HuH-7.5 (cell line): ENCODE data around the gene ZSWIM6.

ENCODE experiments used
- DNase-seq: peaks from one replicate; pipeline ENCODE4 v3.0.0; 2011; ENCODE audit warnings: low spot score

The ZSWIM6 gene

DNA sequence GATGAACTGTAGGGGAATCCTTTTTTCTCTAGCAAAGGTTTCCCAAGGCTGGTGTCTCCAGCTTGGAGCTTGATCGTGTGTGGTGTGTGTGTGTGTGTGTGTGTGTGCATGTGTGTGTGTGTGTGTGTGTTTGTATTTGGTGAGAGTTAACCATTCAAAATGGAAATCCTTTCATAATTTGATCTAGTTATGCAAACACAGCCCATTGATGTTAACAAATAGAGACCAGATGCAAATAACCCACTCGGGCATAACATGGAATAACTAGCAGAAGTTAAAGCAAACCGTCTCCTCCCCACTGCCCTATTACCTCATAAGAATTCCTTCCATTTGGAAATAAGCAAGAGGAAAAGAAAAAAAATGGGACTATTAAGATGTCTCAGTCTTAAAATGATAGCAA is 24.9 kb upstream of the ZSWIM6 start:
- no peak for DNase-seq

DNA sequence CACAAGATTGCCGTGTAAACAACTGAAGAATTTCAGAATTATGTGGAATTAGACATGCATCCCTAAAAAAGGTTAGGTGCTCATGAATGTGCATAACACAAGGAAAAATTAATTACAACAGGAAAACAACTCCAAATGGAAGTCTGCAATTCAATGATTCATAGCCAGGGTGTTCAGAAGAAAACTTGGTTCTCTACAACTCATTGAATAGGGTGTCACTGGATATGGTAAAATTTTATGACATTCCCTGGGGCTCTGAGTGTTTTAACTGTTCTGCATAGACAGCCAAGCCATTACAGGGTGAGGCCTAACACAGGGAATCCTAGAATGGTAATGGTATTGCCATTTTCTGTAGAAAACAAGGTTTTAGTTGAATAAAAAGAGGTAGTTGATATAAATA is 24.4 kb upstream of the ZSWIM6 start:
- DNase-seq, result no peak

DNA sequence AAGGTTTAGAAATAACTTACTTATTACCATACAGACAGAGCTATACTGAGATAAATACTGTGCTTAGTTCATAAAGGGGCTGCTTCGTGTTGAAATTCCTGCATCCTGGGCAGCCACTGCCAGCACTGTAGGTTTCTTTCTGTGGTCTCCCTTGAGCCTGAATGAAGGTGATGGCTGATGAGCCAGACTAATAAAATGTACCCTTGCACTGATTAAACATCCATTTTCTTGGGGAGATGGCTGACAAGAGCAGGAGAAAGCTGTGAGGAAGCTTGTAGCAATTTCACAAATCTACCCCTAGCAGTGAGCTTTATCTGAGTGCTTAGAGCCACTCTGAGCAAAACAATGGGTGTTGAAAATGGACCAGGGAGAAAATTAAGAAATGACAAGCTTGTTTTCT is 23.3 kb upstream of the ZSWIM6 start:
- no peak for DNase-seq

DNA sequence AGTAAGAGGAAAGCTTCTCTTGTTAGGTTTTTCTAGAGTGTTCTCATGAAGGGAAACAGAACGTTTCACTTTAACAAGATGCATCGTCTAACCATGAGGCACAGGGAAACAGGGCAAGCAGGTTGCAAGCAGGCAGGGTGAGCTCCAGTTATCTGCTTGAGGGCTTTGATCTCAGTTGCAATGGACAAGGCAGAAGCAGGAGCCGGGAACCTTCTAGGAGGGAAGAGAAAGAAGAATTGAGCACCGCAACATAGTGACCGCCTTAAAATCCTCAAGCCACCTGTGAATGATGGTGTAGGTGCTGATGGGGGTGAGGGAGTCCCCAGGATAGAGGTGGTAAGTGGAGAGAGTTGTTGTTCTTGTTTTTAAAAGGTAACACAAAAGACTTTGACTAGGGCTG is 22.9 kb upstream of the ZSWIM6 start:
- no peak for DNase-seq

DNA sequence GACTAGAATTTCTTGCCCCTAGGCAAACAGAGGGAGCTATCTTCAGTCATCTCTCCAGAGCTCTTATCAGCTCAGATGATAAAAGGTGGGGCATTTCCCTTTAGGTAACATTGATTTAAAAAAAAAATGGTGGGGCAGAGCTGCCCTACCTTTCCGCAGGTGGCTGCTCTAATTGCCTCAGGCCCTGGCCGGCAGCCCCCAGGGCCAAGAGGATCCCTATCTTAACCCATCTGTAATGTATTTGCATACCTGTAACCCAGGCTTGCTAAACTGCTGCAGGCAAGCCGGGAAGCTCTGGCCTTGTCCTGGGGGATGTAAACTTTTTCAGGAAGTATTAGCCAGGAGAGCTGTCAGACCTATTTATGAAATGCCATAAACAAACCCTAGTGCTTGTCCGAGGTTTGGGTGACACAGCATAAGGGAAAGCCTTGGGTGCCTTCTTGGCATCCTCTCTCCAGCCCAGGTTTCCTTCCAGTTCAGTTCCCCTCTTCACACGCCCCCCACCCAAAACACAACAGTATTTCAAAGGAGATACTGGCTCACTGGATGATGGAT is 20.9 kb upstream of the ZSWIM6 start:
- no peak for DNase-seq

DNA sequence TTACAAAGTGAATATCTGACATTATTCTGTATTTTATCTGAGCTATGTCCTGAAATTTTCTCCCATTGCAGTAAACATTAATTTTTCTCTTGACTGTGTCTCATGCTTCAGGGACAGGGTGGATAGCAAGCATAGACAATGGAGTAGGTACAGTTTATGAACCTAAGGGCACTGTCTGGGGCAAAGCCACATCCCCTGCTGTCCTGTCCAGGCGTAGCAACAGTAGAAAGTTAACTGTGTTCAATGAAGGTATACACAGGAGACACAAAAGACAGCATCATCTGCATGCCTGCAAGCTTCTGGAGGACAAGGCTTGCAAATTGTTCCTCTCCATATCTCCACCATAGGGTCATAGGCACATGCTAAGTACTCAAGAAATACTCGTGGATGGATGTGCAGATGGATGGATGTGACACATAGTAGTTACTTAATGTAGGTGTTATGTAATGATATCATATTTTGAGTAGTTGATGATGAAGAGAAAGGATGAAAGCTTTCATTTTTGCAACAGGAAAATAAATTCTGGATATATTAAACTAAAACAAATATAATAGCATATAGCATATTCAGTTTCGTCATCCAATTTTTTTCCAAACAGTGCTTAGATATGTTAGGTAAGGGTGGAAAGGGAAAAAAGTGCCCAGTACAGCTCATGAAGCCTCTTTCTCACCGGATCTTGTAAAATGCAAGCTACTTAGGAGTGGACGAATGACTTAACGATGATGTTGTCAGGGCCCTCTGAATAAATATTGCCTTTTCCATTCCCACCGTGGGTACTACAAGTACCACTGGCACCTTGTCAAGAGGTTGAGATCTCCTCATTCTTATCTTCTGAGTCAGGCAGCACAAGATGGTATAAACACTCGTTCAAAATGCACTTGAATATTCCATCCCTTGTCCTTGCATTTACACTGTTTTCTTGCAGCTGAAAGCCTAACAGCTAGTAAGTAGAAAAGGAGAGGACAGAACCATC is 19.9 kb upstream of the ZSWIM6 start:
- DNase-seq, result no peak

DNA sequence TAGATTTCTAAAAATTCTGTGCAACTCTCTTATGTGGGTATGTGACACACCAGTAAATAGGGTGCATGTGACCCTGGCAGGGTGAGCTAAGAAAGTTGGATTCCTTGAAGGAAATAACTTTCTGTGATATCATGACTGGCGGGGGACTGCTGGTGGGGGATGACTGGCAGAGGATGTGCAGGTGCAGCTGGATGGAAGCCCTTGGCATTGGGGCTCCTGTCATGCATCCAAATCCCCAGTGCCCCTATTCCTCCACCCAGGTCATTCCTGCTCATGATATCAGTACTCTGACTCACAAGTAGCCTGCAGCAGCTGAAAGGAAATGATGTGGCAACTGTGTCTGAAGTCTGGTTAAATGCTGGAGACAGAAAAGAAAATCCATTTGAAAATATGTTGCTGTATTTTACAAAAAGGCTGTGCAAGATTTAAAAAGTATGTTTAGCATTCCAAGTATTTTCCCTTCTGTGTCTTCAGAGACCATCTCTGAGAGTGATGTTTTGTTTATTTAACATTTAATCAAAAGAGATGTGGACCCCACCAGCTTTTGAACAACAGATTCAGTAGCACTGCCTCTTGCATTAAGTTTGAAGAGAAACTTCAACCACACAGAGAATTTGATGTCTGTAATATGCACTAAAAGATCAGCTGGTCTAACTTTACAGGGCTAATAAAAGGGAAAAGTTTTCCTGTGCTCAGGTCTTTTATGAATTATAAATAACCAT is 17.9 kb upstream of the ZSWIM6 start:
- DNase-seq, result no peak

DNA sequence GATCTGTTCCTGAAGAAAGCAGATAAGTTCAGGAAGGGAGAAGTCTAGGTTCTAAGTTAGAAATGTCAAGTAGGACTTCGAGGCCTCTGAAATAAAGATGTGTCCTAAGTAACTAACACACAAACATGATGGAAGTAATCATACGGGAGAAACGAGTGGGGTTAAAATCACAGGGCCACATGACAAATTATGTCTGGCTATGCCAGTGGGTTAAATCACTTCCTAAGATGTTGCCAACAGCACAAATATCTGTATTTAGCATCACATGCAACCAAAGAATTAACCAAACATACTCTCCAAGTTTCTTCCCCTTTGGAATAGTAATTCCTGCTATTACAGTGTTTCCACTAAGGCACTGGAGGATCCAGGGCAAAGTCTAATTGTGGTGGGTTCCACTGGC is 13.7 kb upstream of the ZSWIM6 start:
- DNase-seq, result no peak

DNA sequence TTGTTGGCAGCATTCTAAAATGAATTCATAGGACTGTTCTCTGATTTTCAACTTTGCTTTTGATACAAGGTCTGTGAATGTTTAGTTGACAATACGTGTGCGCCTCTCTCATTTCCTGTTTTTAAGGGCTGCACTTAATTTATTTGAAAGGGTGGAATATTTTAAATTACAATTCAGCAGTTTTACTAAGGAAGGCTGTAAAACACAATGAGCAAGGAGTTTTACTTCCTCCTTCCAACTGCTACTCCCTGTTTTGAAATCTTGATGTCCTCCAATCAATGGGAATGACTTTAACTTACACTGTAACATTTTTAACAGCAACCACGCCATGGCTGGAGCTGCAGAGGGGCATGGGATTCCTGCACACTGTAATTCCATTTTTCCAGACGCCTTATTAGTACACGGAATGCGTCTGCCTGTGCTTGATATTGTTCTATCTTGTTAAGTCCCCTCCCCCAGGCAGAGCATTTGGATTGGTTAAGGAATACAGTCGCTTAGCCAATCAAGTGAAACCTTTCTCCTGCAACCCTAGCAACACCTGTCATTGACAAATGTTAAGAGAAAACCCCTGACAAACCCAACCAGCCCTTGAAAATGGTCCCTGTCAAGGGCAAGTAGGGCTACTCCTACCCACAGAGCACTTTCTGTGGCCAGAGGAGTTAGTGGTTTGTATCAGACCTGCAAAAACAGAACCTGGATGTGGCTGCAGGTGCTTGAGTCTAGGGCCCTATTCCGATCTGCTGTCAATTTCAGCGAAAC is 12.5 kb upstream of the ZSWIM6 start:
- no peak for DNase-seq

DNA sequence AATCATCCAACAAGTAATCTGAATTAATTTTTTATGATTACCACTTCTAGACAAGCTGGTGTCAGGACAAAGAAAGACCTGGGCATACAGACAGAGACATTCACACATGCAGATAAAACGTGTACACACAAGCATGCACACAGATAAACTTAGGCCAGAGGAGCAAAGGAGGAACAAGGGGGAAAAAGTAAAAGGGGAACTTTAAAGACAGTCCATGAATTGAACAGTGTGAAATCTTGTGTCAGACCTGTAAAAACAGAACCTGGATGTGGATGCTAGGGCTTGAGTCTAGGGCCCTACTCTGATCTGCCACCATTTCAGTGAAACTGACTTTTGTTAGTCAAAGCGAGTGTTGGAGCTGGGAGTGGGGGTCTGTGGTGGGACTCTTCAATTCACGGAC is 11.2 kb upstream of the ZSWIM6 start:
- DNase-seq, result no peak

DNA sequence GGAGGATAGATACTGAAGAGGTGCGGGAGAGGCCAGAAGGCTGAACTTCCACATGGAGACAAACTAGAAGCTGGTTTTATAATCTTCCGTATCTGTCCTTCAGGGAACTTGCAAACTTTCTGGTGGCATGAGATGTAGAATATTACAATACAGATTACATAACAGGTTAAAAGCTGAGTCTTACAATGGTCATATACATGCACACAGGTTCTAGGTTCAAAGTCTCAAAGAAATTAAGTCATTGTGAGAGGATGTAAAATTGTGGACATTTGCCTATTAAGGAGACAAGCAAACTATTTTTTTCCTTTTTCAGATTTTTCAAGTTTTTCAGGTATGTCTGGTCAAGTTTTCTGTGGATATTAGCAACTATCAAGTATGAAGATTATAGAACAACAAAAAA is 10.4 kb upstream of the ZSWIM6 start:
- DNase-seq, result no peak

DNA sequence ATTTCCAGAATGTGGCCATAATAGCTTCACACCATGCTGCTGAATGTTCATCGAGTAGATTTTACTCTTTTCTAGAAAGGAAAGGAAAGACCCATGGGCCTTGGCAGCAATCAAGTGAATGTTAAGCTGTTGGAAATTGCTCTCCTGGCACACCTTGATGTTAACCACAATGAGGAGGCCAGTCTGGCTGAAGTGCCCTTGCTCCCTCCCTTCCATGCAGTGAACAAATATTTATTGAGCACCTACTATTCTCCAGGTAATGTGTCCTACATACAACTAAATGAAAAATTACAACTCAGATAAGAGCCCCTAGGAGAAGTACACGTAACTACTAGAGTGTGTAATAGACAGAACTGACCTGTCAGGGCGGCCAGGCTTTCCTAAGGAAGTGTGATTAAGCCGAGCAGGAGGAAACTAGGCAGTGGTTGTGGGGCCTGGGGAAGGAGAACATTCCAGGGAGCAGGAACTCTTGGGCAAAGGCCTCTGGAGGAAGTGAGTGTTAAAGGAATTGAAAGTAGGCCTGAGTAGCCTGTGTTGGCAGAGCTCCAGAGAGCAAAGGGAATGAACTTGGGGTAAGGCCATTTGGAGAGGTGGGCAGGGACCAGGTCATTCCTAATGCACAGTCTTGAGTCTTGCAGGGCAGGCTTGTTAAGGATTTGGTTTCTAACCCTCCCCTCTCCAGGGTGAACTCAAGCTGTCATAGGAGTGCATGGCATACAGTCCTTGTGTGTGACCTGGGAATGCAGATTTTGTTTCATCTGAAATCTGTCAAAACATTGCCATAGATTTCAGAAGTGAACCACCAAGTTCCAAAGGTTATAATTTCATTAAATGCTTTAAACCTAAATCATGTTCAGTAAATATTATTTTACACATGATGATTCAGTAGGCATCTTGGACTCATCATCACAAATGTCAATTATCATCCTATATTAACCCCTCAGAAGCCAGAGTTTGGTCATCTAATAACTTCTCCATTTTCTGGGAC is 9.0 kb upstream of the ZSWIM6 start:
- DNase-seq, result no peak

DNA sequence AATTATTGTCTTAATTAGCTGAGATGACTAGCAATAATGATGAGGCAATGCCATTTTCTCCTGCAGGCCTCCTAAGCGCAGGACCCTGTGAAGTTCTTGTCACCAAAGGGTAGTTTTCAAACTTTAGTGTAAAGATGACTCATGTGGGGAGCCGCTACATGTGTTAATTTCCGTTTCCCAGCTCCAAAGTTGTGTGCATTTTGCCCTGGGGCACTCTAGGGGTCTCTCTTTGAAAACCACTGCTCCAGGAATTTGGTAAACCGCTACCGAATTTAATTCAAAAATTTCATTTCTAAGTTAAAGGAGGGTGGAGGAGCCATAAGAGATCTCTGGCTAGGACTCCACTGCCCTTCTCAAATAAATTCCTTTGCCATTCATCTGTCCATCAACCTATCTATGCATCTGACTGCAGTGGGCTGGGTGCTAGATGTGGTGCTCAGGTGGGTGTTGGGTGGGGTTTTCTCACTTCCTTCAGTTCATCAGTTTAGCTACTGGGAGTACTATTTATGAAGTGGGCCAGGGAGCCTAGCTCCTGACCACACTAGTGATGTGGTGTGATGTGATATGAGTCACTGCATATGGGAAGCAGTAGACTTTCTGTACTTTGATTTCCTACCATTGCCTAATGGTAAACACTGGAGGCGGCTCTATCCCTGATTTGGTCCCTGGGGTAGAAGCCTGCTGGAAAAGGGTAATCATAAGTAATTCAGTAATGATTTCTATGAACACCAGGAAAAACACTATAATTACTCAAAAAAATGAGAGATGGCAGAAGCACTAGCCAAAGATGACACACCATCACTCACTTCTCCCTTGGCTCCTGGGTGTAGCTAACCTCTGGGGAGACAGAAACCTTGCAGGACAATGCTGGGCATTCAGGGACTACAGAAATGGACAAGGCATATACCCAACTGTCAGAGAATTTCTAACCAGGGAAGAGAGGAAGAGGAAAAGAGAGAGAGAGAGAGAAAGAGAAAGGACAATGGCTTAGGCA is 4.0 kb upstream of the ZSWIM6 start:
- peak; percentile 20 for DNase-seq

DNA sequence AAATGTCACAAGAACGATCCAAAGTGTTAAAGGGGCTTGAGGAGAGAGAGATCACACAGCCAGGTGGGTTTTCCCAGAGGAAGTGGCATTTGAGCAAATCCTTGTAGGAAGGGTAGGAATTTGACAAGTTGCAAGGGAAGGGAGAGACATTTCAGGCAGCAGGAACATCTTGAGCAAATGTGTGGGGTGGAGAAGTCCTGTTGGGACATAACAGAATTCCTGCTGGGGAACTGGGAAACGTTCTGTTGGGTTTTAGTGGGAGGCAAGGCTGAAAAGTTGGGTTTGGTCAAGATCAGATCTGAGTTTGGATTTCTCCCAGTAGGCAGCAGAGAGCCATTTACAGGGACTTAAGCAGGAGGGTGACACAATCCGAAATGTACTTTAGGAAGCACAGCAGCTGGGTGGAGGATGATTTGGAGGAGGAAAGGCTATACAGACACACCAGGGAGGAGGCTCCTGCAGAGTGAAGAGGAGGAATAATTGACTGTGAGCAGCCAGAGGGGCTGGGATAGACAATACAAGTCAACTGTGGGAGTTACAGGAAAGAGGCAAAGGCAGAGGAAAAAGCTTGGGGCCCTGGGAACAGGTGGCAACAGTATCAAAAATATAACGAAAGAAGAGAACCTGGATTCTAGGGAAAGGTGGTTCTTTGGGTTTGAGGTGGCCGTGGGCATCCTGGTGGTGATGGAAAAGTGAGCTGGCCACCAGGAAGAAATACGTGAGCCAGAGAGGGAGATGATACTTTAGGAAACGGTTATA is 3.1 kb upstream of the ZSWIM6 start:
- DNase-seq, result no peak

DNA sequence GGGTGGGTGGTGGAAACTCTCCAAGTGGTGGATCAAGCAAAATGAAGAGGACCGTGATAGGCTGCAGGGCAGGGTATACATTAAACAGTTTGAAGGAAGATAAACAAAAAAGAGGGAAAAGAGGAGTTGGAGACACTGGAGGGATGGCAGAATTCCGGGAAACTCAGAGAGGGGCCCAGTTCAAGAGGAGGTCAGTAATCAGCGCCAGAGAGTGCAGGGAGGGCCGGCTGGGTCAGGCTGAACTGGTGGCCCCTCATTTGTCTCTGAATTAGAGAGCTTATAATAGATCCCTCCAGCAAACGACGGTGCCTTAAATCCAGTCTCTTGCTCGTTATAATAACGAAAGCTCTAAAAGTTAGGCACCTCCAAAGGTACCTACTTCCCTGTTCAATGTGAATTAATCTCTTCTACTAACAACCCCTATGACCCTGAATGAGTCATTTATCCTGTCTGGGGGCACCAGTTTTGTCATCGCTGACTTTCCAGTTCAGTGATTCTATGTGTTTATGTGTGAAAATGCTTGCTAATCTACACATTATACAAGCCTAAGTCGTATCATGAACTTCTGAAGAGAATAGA is 2.4 kb upstream of the ZSWIM6 start:
- peak; percentile 13 for DNase-seq

DNA sequence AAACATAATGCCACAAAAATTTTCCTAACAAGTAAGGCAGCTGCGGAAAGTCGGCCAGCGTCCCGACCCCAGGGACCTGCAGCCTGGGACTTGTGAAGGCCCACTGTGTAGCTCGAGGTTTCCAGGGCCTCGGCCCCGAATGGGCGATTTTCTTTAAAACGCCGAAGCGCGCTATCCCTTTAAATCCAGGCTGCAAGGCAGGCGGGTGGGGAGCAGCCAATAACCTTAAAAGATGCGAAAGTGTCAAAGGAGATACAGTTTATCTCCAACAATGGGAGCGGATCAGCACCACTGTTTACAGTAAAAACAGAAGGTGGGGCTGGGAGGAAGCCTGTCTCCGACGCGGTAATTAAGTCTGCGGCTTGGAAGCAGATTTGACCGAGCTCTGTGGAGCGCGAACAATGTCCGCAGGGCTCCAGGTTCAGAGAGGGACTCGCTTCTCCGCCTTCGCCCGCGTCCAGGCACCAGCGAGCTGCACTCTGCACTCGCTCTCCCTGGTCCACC is 1.7 kb upstream of the ZSWIM6 start:
- DNase-seq, result peak; percentile 31

DNA sequence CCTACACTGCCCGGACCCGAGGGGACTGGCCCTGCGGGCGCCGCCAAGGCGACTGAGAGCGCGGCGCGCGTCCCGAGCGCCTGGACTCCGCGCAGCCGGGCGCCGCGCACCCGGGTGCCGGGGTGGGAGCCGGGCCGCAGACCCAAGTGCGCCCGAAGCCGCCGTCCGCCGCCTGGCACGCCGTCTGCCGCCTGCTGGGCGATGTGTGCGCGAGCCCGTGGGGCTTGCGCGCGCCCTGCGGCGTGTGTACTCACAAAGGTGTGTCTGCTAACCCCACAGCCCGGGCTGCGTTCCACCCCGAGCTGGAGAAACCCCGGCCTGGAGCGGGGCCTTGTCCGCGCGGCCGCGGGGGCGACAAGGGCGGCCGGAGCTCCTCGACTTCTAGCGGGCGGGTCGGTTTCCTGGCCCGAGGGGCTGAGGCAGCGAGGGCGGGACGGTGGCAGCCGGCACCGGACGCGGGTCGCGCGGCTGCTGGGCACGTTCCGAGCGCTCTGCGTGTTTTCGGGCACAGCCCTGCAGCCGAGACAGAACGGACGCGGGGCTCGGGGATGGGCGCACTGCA is 1.1 kb upstream of the ZSWIM6 start:
- peak; percentile 68 for DNase-seq

DNA sequence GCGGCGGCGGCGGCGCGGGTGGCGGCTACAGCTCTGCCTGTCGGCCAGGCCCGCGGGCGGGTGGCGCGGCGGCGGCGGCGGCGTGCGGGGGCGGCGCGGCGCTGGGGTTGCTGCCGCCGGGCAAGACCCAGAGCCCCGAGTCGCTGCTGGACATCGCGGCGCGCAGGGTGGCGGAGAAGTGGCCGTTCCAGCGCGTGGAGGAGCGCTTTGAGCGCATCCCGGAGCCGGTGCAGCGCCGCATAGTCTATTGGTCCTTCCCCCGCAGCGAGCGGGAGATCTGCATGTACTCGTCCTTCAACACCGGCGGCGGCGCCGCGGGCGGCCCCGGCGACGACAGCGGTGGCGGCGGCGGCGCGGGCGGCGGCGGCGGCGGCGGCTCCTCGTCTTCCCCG is 296 bp downstream of the ZSWIM6 start:
- DNase-seq, result peak; percentile 43
